GM12865 (cell line): Measurements from ENCODE around the gene TTC33.

Experiments
- DNase-seq: peaks from one replicate; pipeline ENCODE4 v3.0.0; 2010; ENCODE audit warnings: low read depth
- H3K4me3 ChIP-seq: 2 replicates; pipeline ENCODE4 v1.5.1; 2011; ENCODE audit warnings: mild to moderate bottlenecking, low read depth, low read length, control low read depth
- CTCF ChIP-seq: IDR thresholded peaks from 2 replicates; pipeline ENCODE4 v1.5.1; 2011; ENCODE audit warnings: low read length, control low read depth, low read depth, inconsistent platforms; ENCODE audit not compliant: insufficient read depth; ENCODE audit errors: missing control alignments

The TTC33 gene, protein sequence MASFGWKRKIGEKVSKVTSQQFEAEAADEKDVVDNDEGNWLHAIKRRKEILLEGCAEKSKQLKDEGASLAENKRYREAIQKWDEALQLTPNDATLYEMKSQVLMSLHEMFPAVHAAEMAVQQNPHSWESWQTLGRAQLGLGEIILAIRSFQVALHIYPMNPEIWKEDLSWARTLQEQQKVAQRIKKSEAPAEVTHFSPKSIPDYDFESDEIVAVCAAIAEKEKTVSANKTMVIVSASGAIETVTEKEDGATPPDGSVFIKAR

GRCh38 chr5:40755407-40756365 is at the start of gene TTC33:
TSS of gene TTC33 (minus strand) at chr5:40755961. CDS start at chr5:40747018, 8,943 bp downstream.
- TF ChIP-seq CTCF = peak; percentile 44
- DNase-seq = peak; percentile 97
- H3K4me3 ChIP-seq = peak within 1 kb of the TSS; percentile 73

DNA sequence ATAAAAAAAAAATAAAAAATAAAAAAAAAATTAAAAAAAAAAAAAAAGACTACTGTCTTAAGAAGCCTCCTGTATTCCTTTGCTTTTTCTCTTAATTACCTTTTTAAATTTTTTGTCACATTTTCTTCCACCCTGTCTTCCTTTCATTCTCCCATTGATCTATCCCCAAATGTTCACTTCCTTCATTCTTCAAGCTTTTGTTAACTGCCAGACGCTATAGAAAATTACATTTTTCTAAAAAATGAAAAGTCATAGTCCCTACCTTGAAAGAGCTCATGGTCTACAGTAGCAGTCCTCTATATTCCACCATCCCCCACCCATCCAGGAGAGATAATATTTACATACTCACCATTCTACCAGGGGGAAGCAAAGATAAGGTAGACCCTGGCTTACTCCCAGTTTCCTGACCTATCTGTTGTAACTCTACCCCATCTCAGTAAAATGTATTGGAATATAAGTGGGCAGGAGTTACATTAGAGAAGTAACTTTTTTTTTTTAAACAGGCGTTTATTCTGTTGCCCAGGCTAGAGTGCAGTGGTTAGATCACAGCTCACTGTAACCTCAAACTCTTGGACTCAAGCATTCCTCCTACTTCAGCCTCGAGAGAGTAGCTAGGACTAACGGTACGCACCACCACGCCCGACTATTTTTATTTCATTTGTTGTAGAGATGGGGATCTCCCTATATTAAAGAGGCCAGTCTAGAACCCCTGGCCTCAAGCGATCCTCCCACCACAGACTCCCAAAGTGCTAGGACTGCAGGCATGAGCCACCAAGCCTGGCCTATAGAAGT is 46.2 kb upstream of the TTC33 start:
- no peak overlapping the region for H3K4me3 ChIP-seq
- no peak for TF ChIP-seq CTCF
- no peak for DNase-seq

DNA sequence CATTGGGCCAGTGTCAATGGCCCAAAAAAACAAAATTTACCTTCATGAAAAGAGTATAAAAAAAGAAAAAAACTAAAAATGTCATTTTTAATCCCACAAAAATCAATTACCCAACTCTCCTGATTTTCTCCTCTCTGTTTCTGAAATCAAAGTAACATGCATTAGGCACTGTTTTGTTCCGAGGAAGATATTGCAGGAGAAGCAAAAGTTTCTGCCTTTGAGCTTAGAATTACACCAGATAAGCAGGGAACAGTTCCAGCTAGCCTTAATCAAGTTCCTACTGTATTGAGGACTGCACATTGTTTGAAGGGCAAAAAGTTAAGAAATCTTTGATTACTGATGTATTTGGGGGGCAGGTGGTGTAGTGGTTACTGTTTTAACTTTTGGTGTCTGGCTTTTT is 43.5 kb upstream of the TTC33 start:
- H3K4me3 ChIP-seq = no peak overlapping the region
- DNase-seq = no peak
- TF ChIP-seq CTCF = no peak

- TF ChIP-seq CTCF = no peak
- peak; percentile 48 for DNase-seq
- H3K4me3 ChIP-seq = peak overlapping the region; percentile 80
Observed at GRCh38 chr5:40798801-40799210, 43.0 kb upstream of the TTC33 start.

GRCh38 chr5:40798012-40798800 is 42.4 kb upstream of the TTC33 start, which contains the start of gene PRKAA1:
TSS of gene PRKAA1 (minus strand) at chr5:40798374. CDS start at chr5:40798189, 185 bp downstream.
- peak; percentile 93 for DNase-seq
- TF ChIP-seq CTCF = peak; percentile 71
- H3K4me3 ChIP-seq = peak within 1 kb of the TSS; percentile 80

DNA sequence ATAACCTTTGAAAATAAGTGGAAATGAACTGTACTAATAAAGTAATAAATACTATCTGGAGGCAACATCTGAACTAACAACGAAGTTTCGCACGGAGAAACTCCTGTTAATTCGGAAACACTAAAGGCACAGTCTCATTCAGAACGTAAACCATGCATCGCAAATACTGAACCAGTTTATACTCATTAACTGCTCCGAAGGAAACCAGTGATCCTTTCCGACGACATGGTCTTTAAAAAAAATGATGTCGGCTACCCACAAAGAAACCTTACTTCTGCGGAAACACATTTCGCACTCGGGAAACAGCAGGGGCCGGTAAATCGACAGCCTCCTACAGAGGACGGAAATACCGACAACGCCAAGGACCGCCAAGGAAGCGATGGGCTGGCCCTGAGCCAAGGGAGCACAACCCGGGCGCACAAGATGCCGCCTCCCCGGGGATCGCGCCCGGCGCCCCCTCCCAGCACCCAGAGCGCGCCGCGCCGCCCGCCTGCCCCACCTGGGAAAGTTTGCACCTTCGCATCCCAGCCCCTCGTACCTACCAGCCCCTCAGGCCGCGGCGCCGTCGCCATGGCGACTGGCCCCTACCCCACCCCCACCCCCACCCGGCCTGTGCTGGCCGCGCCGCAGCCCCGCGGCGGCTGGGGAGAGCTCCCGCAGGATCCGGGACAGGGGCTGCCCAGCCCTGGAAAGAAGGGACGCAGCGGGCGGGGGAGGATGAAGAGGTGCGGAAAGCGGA is 41.7 kb upstream of the TTC33 start:
- peak; percentile 84 for DNase-seq
- peak overlapping the region; percentile 63 for H3K4me3 ChIP-seq

More for the DNA sequence above, 41.7 kb upstream of the TTC33 start:
- no peak for TF ChIP-seq CTCF
